Measurements from ENCODE around the gene SCMH1. TPM values are rescaled to one million over a fixed set of nuclear protein-coding genes. Genes with fewer than 3 reads are reported as not detected.

The SCMH1 gene
- total RNA-seq, 1 experiment from 2014 or later = 42.7 TPM

DNA sequence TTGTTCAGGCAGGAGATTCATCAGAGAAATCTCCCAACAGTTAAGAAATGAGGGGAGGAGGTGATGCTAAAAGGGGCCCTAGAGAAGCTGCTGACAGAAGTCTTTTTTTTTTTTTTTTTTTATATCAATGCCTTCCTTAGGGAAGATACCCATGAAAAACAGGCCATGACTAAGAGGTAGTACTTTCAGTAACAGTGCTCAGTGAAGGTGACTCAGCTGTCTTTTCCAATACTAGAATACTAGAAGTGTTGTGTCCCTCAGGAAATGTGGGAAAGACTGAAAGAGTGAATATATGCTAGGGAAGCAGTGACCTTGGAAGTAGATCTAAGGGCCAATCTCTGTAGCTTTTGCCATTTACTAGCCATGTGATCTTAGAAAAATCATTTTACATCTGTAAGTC is 168.1 kb downstream of the SCMH1 start:
- in situ Hi-C loops (cut with HindIII; ENCODE audit: low pct_unique_long_range_greater_than_20kb, low sequenced_read_pairs) = no loop called here
- CTCF ChIA-PET = no interaction called here
- BruUV-seq (replicated peaks) = no TSS peak

GRCh38 chr1:41072051-41072450 is 170.1 kb downstream of the SCMH1 start:
- H3K4me1 ChIP-seq (ENCODE audit: control insufficient read depth, insufficient read depth, low read length) = no peaks in the 10 kb centered on the region
- no peaks in the 10 kb centered on the region for H3K27me3 ChIP-seq (ENCODE audit: control insufficient read depth, insufficient read depth, low read length)
- intact Hi-C loops (cut with micrococcal nuclease; ENCODE audit: unreplicated experiment) (no loop called here), in situ Hi-C loops (cut with HindIII; ENCODE audit: low pct_unique_long_range_greater_than_20kb, low sequenced_read_pairs) (no loop called here)
- H3K36me3 ChIP-seq (ENCODE audit: control insufficient read depth, insufficient read depth, low read length) = no peaks in the 10 kb centered on the region
- ATAC-seq (no peak), DNase-seq (ENCODE audit: low read depth, low spot score) (no peak)
- no peak overlapping the region for H3K27ac ChIP-seq (ENCODE audit: low read length)
- CTCF ChIA-PET = no interaction called here
- TF ChIP-seq SIN3A (IDR thresholded peaks at IDR 0.05; ENCODE audit: borderline replicate concordance, insufficient read depth, low read depth, low read length) (no peak), TCF7L2 (IDR thresholded peaks at IDR 0.05; ENCODE audit: low read depth, low read length) (no peak), POLR2AphosphoS5 (IDR thresholded peaks at IDR 0.05; ENCODE audit: low read depth, low read length) (no peak), CTCF (IDR thresholded peaks at IDR 0.05) (no peak)
- TF ChIP-seq, protein P1, sequence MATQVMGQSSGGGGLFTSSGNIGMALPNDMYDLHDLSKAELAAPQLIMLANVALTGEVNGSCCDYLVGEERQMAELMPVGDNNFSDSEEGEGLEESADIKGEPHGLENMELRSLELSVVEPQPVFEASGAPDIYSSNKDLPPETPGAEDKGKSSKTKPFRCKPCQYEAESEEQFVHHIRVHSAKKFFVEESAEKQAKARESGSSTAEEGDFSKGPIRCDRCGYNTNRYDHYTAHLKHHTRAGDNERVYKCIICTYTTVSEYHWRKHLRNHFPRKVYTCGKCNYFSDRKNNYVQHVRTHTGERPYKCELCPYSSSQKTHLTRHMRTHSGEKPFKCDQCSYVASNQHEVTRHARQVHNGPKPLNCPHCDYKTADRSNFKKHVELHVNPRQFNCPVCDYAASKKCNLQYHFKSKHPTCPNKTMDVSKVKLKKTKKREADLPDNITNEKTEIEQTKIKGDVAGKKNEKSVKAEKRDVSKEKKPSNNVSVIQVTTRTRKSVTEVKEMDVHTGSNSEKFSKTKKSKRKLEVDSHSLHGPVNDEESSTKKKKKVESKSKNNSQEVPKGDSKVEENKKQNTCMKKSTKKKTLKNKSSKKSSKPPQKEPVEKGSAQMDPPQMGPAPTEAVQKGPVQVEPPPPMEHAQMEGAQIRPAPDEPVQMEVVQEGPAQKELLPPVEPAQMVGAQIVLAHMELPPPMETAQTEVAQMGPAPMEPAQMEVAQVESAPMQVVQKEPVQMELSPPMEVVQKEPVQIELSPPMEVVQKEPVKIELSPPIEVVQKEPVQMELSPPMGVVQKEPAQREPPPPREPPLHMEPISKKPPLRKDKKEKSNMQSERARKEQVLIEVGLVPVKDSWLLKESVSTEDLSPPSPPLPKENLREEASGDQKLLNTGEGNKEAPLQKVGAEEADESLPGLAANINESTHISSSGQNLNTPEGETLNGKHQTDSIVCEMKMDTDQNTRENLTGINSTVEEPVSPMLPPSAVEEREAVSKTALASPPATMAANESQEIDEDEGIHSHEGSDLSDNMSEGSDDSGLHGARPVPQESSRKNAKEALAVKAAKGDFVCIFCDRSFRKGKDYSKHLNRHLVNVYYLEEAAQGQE (IDR thresholded peaks at IDR 0.05; ENCODE audit: insufficient read depth in 1 of 2, low read depth in 2 of 2, low read length in 1 of 2) = no peak
- POLR2A ChIA-PET = no interaction called here
- no TSS peak for BruUV-seq (replicated peaks)
- H3K9me3 ChIP-seq (ENCODE audit: control insufficient read depth, insufficient read depth, low read depth, low read length) = no peaks in the 10 kb centered on the region
- no peak overlapping the region for H3K4me3 ChIP-seq (ENCODE audit: low read depth in 2 of 2, low read length in 2 of 2)

More for the DNA sequence above, 168.1 kb downstream of the SCMH1 start:
- Histone ChIP-seq H3K36me3 (ENCODE audit: control insufficient read depth, insufficient read depth, low read length) (no peaks in the 10 kb centered on the region), H3K4me1 (ENCODE audit: control insufficient read depth, insufficient read depth, low read length) (no peaks in the 10 kb centered on the region), H3K4me3 (ENCODE audit: low read depth in 2 of 2, low read length in 2 of 2) (no peak overlapping the region), H3K27ac (ENCODE audit: low read length) (no peak overlapping the region), H3K27me3 (ENCODE audit: control insufficient read depth, insufficient read depth, low read length) (no peaks in the 10 kb centered on the region), H3K9me3 (ENCODE audit: control insufficient read depth, insufficient read depth, low read depth, low read length) (peaks cover 16% of the 10 kb centered on the region; the same call in 1 of the 2 replicates)
- POLR2A ChIA-PET = no interaction called here
- no peak for TF ChIP-seq CTCF (IDR thresholded peaks at IDR 0.05)
- TF ChIP-seq, protein P1 (IDR thresholded peaks at IDR 0.05; ENCODE audit: insufficient read depth in 1 of 2, low read depth in 2 of 2, low read length in 1 of 2) = no peak
- TF ChIP-seq TCF7L2 (IDR thresholded peaks at IDR 0.05; ENCODE audit: low read depth, low read length) = no peak
- TF ChIP-seq POLR2AphosphoS5 (IDR thresholded peaks at IDR 0.05; ENCODE audit: low read depth, low read length) = no peak
- no peak for TF ChIP-seq SIN3A (IDR thresholded peaks at IDR 0.05; ENCODE audit: borderline replicate concordance, insufficient read depth, low read depth, low read length)
- intact Hi-C loops (cut with micrococcal nuclease; ENCODE audit: unreplicated experiment) = no loop called here
- ATAC-seq (no peak), DNase-seq (ENCODE audit: low read depth, low spot score) (no peak)

All from Panc1 (cell line).